BJ (cell line): ENCODE measurements around the gene USP22. TPM values are rescaled to one million over a fixed set of nuclear protein-coding genes. Genes with fewer than 3 reads are reported as not detected.

Source experiments
- CTCF ChIA-PET: fragments of 350-600 bp; formaldehyde crosslinking; extraction: SDS; loops from one replicate; lab custom pipeline; 2021; ENCODE audit warnings: antibody characterized with exemption, inconsistent platforms; lab: Yijun Ruan, JAX
- POLR2A ChIA-PET: fragments of 300-600 bp; sonication (Branson Sonifier 250); formaldehyde crosslinking; extraction: SDS; loops from one replicate; lab custom pipeline; 2021; ENCODE audit warnings: antibody characterized with exemption; lab: Charles Lee
- DNase-seq: peaks from one replicate; pipeline ENCODE4 v3.0.0-alpha.2; 2011; ENCODE audit warnings: low read depth
- H3K27me3 ChIP-seq: 2 replicates; pipeline ENCODE4 v1.6.0; 2011; ENCODE audit warnings: low read length; ENCODE audit not compliant: control insufficient read depth, insufficient read depth
- H3K36me3 ChIP-seq: 2 replicates; pipeline ENCODE4 v1.5.1; 2011; ENCODE audit warnings: low read length; ENCODE audit not compliant: control insufficient read depth, insufficient read depth
- H3K4me3 ChIP-seq: 2 replicates; pipeline ENCODE4 v1.5.1; 2011; ENCODE audit warnings: low read depth, mild to moderate bottlenecking, control low read depth, low read length
- polyA plus RNA-seq: library from polyadenylated mRNA; depleted of rRNA; stranded (reverse); fragments of >200 nt; gene quantifications from 2 replicates; pipeline ENCODE4 v1.2.3, GENCODE V29; 2011
- TF ChIP-seq, protein P1 (sequence below): IDR thresholded peaks from 2 replicates; pipeline ENCODE4 v1.5.1; 2011; ENCODE audit warnings: low read depth, mild to moderate bottlenecking, control low read depth, inconsistent platforms, low read length, moderate library complexity; ENCODE audit not compliant: insufficient read depth

Gene USP22
- polyA plus RNA-seq, 1 experiment, result 212 TPM

DNA sequence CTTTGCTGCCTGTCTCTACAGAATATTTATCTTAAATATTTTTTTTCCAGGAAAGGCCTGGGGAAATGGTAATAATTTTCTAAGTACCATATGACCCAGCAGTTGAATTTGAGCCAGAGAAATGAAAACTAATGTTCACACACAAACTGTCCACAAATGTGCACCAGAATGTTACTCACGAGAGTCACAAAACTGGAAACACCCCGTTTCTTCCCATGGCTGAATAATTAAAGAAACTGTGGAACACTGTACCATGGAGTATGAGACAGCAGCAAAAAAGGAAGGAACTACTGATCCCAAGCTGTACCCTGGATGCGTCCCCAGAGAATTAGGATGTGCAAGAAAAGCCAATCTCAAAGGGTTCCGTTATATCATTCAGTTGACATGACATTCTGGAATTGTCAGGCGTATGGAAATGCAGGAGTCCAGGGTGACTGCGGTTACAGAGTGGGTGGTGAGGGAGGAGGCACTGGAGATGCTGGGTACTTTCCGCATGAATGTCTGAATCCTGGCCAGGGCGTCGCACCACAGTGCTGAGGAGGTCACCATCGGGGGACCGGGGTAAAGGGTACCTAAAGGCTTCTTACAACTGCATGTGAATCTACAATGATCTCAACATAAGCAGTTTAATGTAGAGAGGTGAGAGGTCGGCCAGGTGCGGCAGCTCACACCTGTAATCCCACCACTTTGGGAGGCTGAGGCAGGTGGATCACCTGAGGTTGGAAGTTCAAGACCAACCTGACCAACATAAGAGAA, 34.5 kb downstream of the USP22 start:
- H3K36me3 ChIP-seq, result peaks cover 56% of the 10 kb centered on the region
- ChIA-PET CTCF (interaction anchor here (1.3 kb wide), 1 partner anchor 13 kb away, joined by 3 read pairs; no protein-coding TSS in a partner anchor), POLR2A (no interaction called here)
- TF ChIP-seq, protein P1, sequence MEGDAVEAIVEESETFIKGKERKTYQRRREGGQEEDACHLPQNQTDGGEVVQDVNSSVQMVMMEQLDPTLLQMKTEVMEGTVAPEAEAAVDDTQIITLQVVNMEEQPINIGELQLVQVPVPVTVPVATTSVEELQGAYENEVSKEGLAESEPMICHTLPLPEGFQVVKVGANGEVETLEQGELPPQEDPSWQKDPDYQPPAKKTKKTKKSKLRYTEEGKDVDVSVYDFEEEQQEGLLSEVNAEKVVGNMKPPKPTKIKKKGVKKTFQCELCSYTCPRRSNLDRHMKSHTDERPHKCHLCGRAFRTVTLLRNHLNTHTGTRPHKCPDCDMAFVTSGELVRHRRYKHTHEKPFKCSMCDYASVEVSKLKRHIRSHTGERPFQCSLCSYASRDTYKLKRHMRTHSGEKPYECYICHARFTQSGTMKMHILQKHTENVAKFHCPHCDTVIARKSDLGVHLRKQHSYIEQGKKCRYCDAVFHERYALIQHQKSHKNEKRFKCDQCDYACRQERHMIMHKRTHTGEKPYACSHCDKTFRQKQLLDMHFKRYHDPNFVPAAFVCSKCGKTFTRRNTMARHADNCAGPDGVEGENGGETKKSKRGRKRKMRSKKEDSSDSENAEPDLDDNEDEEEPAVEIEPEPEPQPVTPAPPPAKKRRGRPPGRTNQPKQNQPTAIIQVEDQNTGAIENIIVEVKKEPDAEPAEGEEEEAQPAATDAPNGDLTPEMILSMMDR, result no peak
- H3K27me3 ChIP-seq, result no peaks in the 10 kb centered on the region
- DNase-seq, result no peak
- no peak overlapping the region for H3K4me3 ChIP-seq

DNA sequence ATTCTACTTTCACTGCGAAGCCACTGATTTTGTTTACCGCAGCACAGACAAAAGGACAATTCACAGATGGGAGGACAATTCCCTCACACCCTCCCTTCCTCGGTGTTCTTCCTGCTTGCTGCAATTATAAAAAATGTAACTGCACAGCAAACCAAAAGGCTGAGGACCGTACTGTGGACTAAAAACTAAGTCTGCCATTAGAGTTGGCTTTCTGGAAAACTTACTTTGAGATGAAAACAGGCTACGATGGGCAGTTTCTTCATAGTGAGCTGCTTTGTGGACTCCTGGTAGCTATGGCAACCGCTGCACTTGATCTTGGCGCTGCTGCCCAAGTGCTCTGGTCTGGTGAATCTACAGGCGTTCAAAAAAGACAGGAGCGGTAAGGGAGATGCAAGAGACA, 35.2 kb downstream of the USP22 start:
- DNase-seq, result no peak
- Histone ChIP-seq H3K27me3 (no peaks in the 10 kb centered on the region), H3K4me3 (no peak overlapping the region), H3K36me3 (peaks cover 59% of the 10 kb centered on the region)
- TF ChIP-seq, protein P1, result no peak
- ChIA-PET CTCF (interaction anchor here (1.1 to 1.2 kb wide), 2 partner anchors 37 to 206 kb away, joined by 3 read pairs; no protein-coding TSS in a partner anchor), POLR2A (no interaction called here)

DNA sequence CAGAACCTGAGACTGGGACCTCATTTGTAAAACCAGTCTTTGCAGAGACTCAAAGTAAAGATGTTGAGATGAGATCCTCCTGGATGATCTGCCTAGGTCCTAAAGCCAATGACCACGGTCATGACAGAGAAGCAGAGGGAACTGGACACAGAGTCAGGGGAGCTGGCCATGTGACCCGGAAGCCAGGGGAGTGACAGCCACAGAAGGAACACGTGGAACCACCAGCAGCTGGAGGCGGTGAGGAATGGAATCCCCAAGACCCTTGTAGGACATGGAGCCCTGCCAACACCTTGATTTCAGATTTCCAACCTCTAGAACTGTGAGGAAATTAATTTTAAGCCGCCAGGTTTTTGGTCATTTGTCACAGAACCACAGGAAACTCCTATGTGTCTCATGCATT, 37.0 kb downstream of the USP22 start:
- ChIA-PET CTCF (interaction anchor here (1.3 to 1.6 kb wide), 3 partner anchors 11 to 13 kb away, joined by 3 to 6 read pairs (median 4); no protein-coding TSS in a partner anchor), POLR2A (no interaction called here)
- Histone ChIP-seq H3K36me3 (peaks cover 55% of the 10 kb centered on the region), H3K4me3 (no peak overlapping the region), H3K27me3 (no peaks in the 10 kb centered on the region)
- TF ChIP-seq, protein P1, result no peak
- DNase-seq, result no peak

DNA sequence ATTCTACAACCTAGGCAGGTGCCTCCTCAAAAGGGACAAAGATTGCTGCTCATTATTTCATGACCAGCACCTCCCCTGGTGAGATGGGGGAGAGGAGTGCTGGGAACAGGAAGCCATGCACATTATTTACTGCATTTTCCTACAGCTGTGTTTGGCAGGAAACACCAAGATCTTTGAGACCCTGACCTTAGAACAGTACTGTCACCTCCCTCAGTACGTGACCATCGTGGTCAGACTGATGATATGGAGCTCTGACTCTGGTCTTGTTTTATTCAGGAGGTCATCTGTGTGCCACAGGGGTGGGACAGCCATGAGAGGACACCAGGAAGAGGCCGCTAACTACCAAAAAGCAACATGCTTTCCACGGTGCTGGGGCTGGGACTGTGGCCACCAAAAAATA, 37.4 kb downstream of the USP22 start:
- ChIA-PET POLR2A (no interaction called here), CTCF (interaction anchor here (1.0 to 1.3 kb wide), 2 partner anchors 11 to 114 kb away, joined by 4 to 6 read pairs; no protein-coding TSS in a partner anchor)
- Histone ChIP-seq H3K36me3 (peaks cover 55% of the 10 kb centered on the region), H3K4me3 (no peak overlapping the region), H3K27me3 (no peaks in the 10 kb centered on the region)
- DNase-seq, result no peak
- TF ChIP-seq, protein P1, result no peak
